Hepatocyte (in vitro differentiated cells): ENCODE measurements around the gene GNL2. TPM values are rescaled to one million over a fixed set of nuclear protein-coding genes. Genes with fewer than 3 reads are reported as not detected.

Source experiments
- DNase-seq: peaks from one replicate; pipeline ENCODE4 v3.0.0-alpha.2; 2016; ENCODE audit warnings: low spot score
- H2AFZ ChIP-seq: fragments of 200-600 bp; sonication (generic); 2 replicates; pipeline ENCODE4 v1.6.0; 2016; ENCODE audit warnings: antibody characterized with exemption, mild to moderate bottlenecking
- H3K27ac ChIP-seq: fragments of 200-600 bp; sonication (generic); 2 replicates; pipeline ENCODE4 v1.5.1; 2016; ENCODE audit warnings: mild to moderate bottlenecking
- H3K27me3 ChIP-seq: fragments of 200-600 bp; sonication (generic); 2 replicates; pipeline ENCODE4 v1.6.1; 2016
- H3K36me3 ChIP-seq: fragments of 200-600 bp; sonication (generic); replicated peaks from 2 replicates; pipeline ENCODE4 v1.5.1; 2016; ENCODE audit warnings: low read depth; ENCODE audit not compliant: insufficient read depth
- H3K4me1 ChIP-seq: fragments of 200-600 bp; sonication (generic); 2 replicates; pipeline ENCODE4 v1.5.1; 2016; ENCODE audit warnings: mild to moderate bottlenecking, moderate library complexity; ENCODE audit not compliant: insufficient read depth
- H3K4me2 ChIP-seq: fragments of 200-600 bp; sonication (generic); 2 replicates; pipeline ENCODE4 v1.6.0; 2016
- H3K4me3 ChIP-seq: fragments of 200-600 bp; sonication (generic); 2 replicates; pipeline ENCODE4 v1.5.1; 2016; ENCODE audit warnings: mild to moderate bottlenecking
- H3K79me2 ChIP-seq: fragments of 200-600 bp; sonication (generic); 2 replicates; pipeline ENCODE4 v1.6.0; 2017; ENCODE audit warnings: mild to moderate bottlenecking
- H3K9me2 ChIP-seq: fragments of 200-600 bp; sonication (generic); replicated peaks from 2 replicates; pipeline ENCODE4 v1.6.0; 2017; ENCODE audit warnings: mild to moderate bottlenecking; ENCODE audit not compliant: insufficient read depth
- H3K9me3 ChIP-seq: fragments of 200-600 bp; sonication (generic); 2 replicates; pipeline ENCODE4 v1.5.1; 2016; ENCODE audit warnings: low read depth, mild to moderate bottlenecking
- H4K20me1 ChIP-seq: fragments of 200-600 bp; sonication (generic); 2 replicates; pipeline ENCODE4 v1.6.0; 2016; ENCODE audit warnings: mild to moderate bottlenecking; ENCODE audit not compliant: insufficient read depth, poor library complexity, severe bottlenecking
- CTCF ChIP-seq: fragments of 200-600 bp; sonication (generic); IDR thresholded peaks from 2 replicates; pipeline ENCODE4 v1.5.1; 2016; ENCODE audit warnings: antibody characterized with exemption, mild to moderate bottlenecking; ENCODE audit not compliant: poor library complexity
- EZH2 ChIP-seq: fragments of 200-600 bp; sonication (generic); IDR thresholded peaks from 2 replicates; pipeline ENCODE4 v1.6.1; 2016; ENCODE audit warnings: antibody characterized with exemption, mild to moderate bottlenecking, borderline replicate concordance
- EZH2phosphoT487 ChIP-seq: fragments of 200-600 bp; sonication (generic); IDR thresholded peaks from one replicate; pipeline ENCODE4 v1.6.1; 2018; ENCODE audit warnings: antibody characterized with exemption, mild to moderate bottlenecking, low read depth, moderate library complexity; ENCODE audit not compliant: unreplicated experiment, severe bottlenecking
- WGBS: methylation state at CpG from one replicate; pipeline ENCODE4 v1.1.6; 2016; ENCODE audit warnings: low lambda C conversion rate; ENCODE audit errors: missing lambda C conversion rate; 5-methylcytosine and 5-hydroxymethylcytosine counted together
- polyA plus RNA-seq: library from polyadenylated mRNA; unstranded; fragments of >200 nt; fragmentation: Nextera tagmentation; extraction: Ambion mirVana; gene quantifications from 2 replicates; pipeline ENCODE4 v1.2.1, GENCODE V29; 2016
- total RNA-seq: library from RNA; depleted of rRNA; stranded (reverse); fragments of >200 nt; gene quantifications from 2 replicates; pipeline ENCODE4 v1.2.3, GENCODE V29; 2014

Gene GNL2
- total and polyA plus RNA-seq, 2 experiments from 2014 or later, result 47.2 to 51.7 TPM

- no peak for TF ChIP-seq EZH2phosphoT487
- TF ChIP-seq CTCF, result no peak
- TF ChIP-seq EZH2, result no peak
- Histone ChIP-seq H3K79me2 (no peaks in the 10 kb centered on the region), H2AFZ (no peak overlapping the region), H3K4me1 (no peaks in the 10 kb centered on the region), H3K27me3 (peaks cover 35% of the 10 kb centered on the region), H3K9me2 (no peaks in the 10 kb centered on the region), H3K36me3 (no peaks in the 10 kb centered on the region), H4K20me1 (no peaks in the 10 kb centered on the region), H3K27ac (no peak overlapping the region), H3K4me2 (no peak overlapping the region), H3K9me3 (no peaks in the 10 kb centered on the region), H3K4me3 (no peak overlapping the region)
- no peak for DNase-seq
- WGBS, result 80% methylated on average over 2 of the region's 2 CpGs
These were observed 14.3 kb upstream of the GNL2 start for GRCh38 chr1:37609994-37610393.

GRCh38 chr1:37609002-37609401, 13.3 kb upstream of the GNL2 start:
- no peak overlapping the region for H3K4me2 ChIP-seq
- H3K9me2 ChIP-seq, result no peaks in the 10 kb centered on the region
- H3K36me3 ChIP-seq, result no peaks in the 10 kb centered on the region
- no peak overlapping the region for H3K27ac ChIP-seq
- no peaks in the 10 kb centered on the region for H3K9me3 ChIP-seq
- no peak overlapping the region for H2AFZ ChIP-seq
- no peaks in the 10 kb centered on the region for H3K79me2 ChIP-seq
- H4K20me1 ChIP-seq, result no peaks in the 10 kb centered on the region
- no peak for TF ChIP-seq EZH2
- TF ChIP-seq CTCF, result no peak
- no peak for TF ChIP-seq EZH2phosphoT487
- H3K27me3 ChIP-seq, result peaks cover 39% of the 10 kb centered on the region
- DNase-seq, result no peak
- H3K4me1 ChIP-seq, result no peaks in the 10 kb centered on the region
- H3K4me3 ChIP-seq, result no peak overlapping the region
- WGBS, result 40% methylated on average over 2 of the region's 2 CpGs

- Histone ChIP-seq H3K9me3 (no peaks in the 10 kb centered on the region), H2AFZ (no peak overlapping the region), H3K79me2 (no peaks in the 10 kb centered on the region), H3K9me2 (no peaks in the 10 kb centered on the region), H4K20me1 (no peaks in the 10 kb centered on the region), H3K4me3 (no peak overlapping the region), H3K27ac (no peak overlapping the region), H3K36me3 (no peaks in the 10 kb centered on the region), H3K27me3 (peaks cover 37% of the 10 kb centered on the region), H3K4me2 (no peak overlapping the region), H3K4me1 (no peaks in the 10 kb centered on the region)
- TF ChIP-seq EZH2phosphoT487 (no peak), CTCF (no peak), EZH2 (no peak)
- WGBS, result 86% methylated on average over 15 of the region's 15 CpGs
- DNase-seq, result no peak
These were observed 10.9 kb upstream of the GNL2 start for GRCh38 chr1:37606481-37607263.
